BE2C (cell line): ENCODE data around the gene AXIN1.

ENCODE experiments used
- DNase-seq: peaks from one replicate; pipeline ENCODE4 v3.0.0-alpha.2; 2020
- H3K27me3 ChIP-seq: fragments of 250-450 bp; sonication (Bioruptor Pico); 2 replicates; pipeline ENCODE4 v1.5.1; 2020; ENCODE audit warnings: mild to moderate bottlenecking
- H3K36me3 ChIP-seq: fragments of 250-450 bp; sonication (Bioruptor Pico); 2 replicates; pipeline ENCODE4 v1.5.1; 2020; ENCODE audit warnings: mild to moderate bottlenecking
- H3K4me1 ChIP-seq: fragments of 250-450 bp; sonication (Bioruptor Pico); 2 replicates; pipeline ENCODE4 v1.5.1; 2020
- H3K4me3 ChIP-seq: 2 replicates; pipeline ENCODE4 v1.5.1; 2011; ENCODE audit warnings: low read depth, low read length
- H3K9me3 ChIP-seq: fragments of 250-450 bp; sonication (Bioruptor Pico); 2 replicates; pipeline ENCODE4 v1.5.1; 2020
- CTCF ChIP-seq: IDR thresholded peaks from 2 replicates; pipeline ENCODE4 v1.5.1; 2012; ENCODE audit warnings: mild to moderate bottlenecking, low read depth, low read length

AXIN1 gene

DNA sequence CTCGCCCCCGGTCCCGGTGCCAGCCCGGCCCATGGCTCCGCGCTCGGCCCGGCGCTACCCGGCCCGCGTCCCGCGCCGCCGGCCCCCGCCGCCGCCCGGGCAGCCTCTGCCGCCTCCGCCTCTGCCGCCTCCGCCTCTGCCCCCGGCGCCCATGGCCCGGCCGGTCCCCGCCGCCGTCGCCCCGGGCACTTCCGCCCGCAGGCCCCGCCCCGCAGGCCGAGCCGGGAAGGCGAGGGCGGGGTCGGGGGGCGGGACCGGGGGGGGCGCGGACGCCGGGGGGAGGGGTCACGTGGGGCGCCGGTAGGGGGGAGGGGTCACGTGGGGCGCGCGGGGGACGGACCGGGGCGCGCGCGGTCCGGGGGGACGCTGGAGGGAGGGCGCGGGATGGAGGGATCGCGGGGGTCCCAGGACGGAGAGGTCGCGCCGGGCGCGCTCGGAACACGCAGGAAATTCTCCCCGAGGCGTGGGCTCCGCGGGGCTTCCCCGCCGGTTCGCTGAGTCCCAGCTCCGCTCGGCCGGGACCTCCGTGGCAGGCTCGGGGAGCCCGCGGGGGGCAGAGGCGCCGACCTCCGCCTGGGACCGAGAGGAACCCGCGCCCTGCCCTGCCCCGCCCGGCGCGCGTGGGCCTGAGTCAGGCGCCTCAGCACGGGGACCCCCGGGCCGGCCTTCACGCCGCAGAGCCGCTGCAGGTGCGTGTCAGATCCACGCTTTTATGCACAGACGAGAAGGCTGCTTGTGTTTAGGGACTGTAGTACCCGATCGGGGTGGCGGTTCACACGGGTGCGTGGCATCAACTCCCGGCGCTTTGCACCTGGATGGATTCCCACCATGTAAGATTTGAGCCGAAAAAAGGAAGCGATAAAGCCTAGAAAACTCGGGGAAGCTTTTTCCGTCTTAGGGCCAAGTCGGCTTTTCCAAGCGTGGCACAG lies 29.5 kb upstream of the AXIN1 start, which contains the start of gene PGAP6:
TSS of gene PGAP6 (minus strand) at position 190 of the 929 bp plus-strand sequence. CDS start at position 33, 157 bp downstream.
- no peak for TF ChIP-seq CTCF
- Histone ChIP-seq H3K4me3 (peak within 1 kb of the TSS; percentile 68), H3K36me3 (no peaks in the 10 kb centered on the region; the same call in 1 of the 2 replicates), H3K27me3 (no peaks in the 10 kb centered on the region), H3K4me1 (no peaks in the 10 kb centered on the region), H3K9me3 (no peaks in the 10 kb centered on the region)
- peak; percentile 75 for DNase-seq

DNA sequence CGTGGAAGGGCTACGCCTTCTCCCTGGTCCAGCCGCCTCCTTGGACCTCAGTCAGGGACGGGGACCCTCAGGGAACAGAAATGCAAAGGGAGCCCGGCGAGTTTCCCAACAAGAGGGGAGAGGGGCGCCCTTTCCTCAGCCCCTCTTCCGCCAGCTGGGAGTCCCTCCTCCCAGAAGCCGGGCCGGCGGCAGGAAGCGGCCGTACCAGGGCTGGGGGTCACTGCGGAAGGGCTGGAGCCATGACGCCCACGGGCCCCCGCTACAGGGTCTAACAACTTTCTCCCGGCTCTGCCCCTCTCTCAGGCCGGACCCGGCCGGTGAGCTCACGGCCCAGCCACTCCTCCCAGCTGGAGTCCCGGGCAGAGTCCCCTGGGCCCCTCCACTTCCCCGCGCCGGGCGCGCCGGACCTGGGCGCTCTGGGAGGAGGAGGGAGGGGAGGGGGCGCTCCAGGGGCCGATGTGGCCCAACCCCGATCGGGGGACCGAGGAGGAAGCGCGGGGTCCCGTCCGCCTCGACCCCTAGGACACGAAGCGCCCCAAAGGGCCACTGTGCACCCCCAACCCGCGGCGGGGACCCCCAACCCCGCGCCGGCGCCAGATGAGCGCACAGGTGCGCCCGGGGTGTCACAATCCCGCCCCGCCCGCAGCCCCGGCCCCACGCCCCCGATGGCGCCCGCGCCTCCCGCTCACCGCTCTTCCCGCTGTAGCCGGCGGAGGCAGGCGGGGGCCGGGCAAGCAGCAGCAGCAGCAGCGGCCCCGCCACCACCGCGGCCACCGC lies 28.7 kb upstream of the AXIN1 start:
- no peak for TF ChIP-seq CTCF
- no peaks in the 10 kb centered on the region for H3K27me3 ChIP-seq
- no peaks in the 10 kb centered on the region for H3K9me3 ChIP-seq
- H3K36me3 ChIP-seq = no peaks in the 10 kb centered on the region; the same call in none of the 2 replicates
- no peaks in the 10 kb centered on the region for H3K4me1 ChIP-seq
- DNase-seq = peak; percentile 34
- peak overlapping the region; percentile 68 for H3K4me3 ChIP-seq

DNA sequence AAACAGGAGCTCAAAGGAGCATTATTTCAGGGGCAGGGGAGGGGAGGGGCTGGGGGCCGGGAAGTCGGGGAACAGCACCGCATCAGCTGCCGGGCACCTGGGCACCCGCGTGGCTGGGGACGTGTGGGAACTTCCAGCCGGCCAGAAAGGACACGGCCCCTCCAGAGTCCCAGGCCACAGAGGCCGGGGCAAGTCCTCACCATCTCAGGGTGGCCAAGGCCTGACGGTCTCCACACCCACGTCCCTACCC lies 28.2 kb upstream of the AXIN1 start:
- TF ChIP-seq CTCF = no peak
- no peak for DNase-seq
- H3K27me3 ChIP-seq = no peaks in the 10 kb centered on the region
- H3K4me1 ChIP-seq = no peaks in the 10 kb centered on the region
- no peaks in the 10 kb centered on the region for H3K9me3 ChIP-seq
- peak overlapping the region; percentile 68 for H3K4me3 ChIP-seq
- H3K36me3 ChIP-seq = no peaks in the 10 kb centered on the region; the same call in none of the 2 replicates

- H3K9me3 ChIP-seq = no peaks in the 10 kb centered on the region
- DNase-seq = no peak
- H3K4me1 ChIP-seq = no peaks in the 10 kb centered on the region
- TF ChIP-seq CTCF = no peak
- no peaks in the 10 kb centered on the region; the same call in none of the 2 replicates for H3K36me3 ChIP-seq
- H3K27me3 ChIP-seq = no peaks in the 10 kb centered on the region
- H3K4me3 ChIP-seq = no peak overlapping the region
Observed at GRCh38 chr16:379961-380761, 27.6 kb upstream of the AXIN1 start.

DNA sequence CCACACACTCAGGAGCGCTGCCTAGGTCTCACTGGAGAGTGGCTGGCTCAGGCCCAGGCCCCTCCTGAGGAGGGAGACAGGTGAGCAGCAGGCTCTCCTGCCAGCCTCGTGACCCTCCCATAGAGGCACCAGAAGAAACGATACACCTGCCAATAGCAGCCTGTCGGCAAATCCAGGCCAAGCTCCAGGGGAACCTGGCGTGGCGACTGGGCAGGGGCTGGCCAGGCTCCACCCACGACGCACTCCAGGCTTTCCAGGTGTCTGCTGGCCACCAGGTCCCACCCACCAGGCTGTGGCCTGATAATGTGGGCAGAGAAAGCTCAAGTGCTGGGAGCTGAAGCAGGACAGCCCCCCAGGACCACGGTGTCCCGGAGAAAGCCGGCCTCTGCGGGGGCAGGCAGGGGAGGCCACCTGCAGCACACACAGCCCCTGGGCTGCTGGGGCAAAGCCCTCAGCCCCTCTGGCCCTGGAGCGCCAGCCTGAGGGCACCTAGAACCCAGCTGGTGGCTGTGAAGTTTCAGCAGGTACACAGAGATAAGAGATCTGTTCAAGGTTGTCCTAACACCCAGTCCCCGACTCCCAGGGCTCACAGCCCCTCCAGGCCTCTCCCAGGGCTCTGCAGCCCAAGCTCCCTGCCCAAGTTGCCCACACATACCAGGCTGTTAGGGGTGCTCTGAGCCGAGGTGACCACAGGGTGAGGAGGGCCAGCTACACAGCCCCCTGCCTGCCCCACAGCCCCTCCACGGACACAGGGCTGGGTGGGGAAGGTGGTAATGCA lies 26.8 kb upstream of the AXIN1 start:
- no peaks in the 10 kb centered on the region; the same call in none of the 2 replicates for H3K36me3 ChIP-seq
- no peaks in the 10 kb centered on the region for H3K27me3 ChIP-seq
- H3K4me3 ChIP-seq = no peak overlapping the region
- H3K4me1 ChIP-seq = no peaks in the 10 kb centered on the region
- TF ChIP-seq CTCF = no peak
- no peaks in the 10 kb centered on the region for H3K9me3 ChIP-seq
- no peak for DNase-seq
